ENCODE results near the gene ARHGAP42. TPM values are rescaled to one million over a fixed set of nuclear protein-coding genes. Genes with fewer than 3 reads are reported as not detected.

Gene ARHGAP42
- total and polyA plus RNA-seq, 2 of the 13 experiments (the other 11 are each of a cell fraction or from before 2014, with no cell fraction given), result 2.5 to 4.3 TPM

- TF ChIP-seq SPEN (CRISPR knock-in tag; IDR thresholded peaks at IDR 0.05; ENCODE audit: low read depth) (no peak), ZNF136 (CRISPR knock-in tag; IDR thresholded peaks at IDR 0.05; ENCODE audit: low read depth) (no peak)
Observed at GRCh38 chr11:100817620-100818019, 130.5 kb downstream of the ARHGAP42 start (continued).

DNA sequence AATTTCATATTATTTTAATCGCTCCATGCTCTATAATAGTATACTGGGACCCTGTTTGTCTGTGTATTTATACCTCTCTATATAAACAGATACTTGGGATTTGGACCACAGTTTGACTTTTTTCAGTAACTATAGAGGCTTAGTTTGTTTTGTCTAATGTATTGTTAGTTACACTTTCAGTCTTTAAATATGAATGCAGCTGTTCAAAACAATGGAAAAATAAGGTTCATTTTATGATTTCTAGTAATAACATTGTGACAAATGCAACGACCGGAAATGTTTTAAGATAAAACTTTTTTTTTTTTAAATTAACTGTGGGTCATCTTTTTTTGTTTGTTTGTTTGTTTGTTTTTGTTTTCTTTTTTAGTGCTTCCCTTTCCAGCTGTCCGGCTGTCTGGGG, 133.5 kb downstream of the ARHGAP42 start:
- Histone ChIP-seq H3K4me2 (ENCODE audit: low read depth, low read length) (no peak overlapping the region), H3K79me2 (ENCODE audit: insufficient read depth, low read length) (no peaks in the 10 kb centered on the region), H3K9me3 (ENCODE audit: low read length) (no peaks in the 10 kb centered on the region), H3K9ac (ENCODE audit: insufficient read depth, low read depth, low read length) (no peak overlapping the region), H3K27ac (ENCODE audit: extremely low read length, insufficient read depth, low read length) (no peak overlapping the region), H3K36me3 (replicated peaks in 1 of 2; ENCODE audit: control insufficient read depth in 1 of 2, insufficient read depth in 2 of 2, low read length in 2 of 2) (no peaks in the 10 kb centered on the region), H3K4me3 (replicated peaks in 1 of 3; ENCODE audit: insufficient read depth in 1 of 3, low read depth in 2 of 3, low read length in 3 of 3) (no peak overlapping the region), H4K20me1 (ENCODE audit: insufficient read depth, low read length) (no peaks in the 10 kb centered on the region), H3K27me3 (ENCODE audit: control insufficient read depth in 1 of 2, insufficient read depth in 2 of 2, low read length in 2 of 2) (no peaks in the 10 kb centered on the region), H2AFZ (ENCODE audit: low read length) (no peak overlapping the region), H3K4me1 (ENCODE audit: insufficient read depth, low read length) (no peaks in the 10 kb centered on the region)
- no peak for FAIRE-seq
- BruUV-seq (replicated peaks), result no TSS peak
- POLR2A ChIA-PET, result no interaction called here
- CTCF ChIA-PET (ENCODE audit: low intra/inter-chr PET ratio, low total read pairs), result no interaction called here
- no peak for ATAC-seq
- 79% methylated on average over 4 of the region's 4 CpGs for WGBS (ENCODE audit: low lambda C conversion rate)
- intact Hi-C loops (cut with micrococcal nuclease; ENCODE audit: unreplicated experiment), result no loop called here
- DNase-seq (ENCODE audit: low spot score), result no peak
- in situ Hi-C loops (cut with HindIII; ENCODE audit: extremely low pct_ligation_motif_present, low pct_unique_long_range_greater_than_20kb), result loop anchor here (10.0 kb wide), 1 partner anchor 136 kb away; the partner anchor contains the start of gene ARHGAP42
- TF ChIP-seq, protein P1, sequence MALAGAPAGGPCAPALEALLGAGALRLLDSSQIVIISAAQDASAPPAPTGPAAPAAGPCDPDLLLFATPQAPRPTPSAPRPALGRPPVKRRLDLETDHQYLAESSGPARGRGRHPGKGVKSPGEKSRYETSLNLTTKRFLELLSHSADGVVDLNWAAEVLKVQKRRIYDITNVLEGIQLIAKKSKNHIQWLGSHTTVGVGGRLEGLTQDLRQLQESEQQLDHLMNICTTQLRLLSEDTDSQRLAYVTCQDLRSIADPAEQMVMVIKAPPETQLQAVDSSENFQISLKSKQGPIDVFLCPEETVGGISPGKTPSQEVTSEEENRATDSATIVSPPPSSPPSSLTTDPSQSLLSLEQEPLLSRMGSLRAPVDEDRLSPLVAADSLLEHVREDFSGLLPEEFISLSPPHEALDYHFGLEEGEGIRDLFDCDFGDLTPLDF (CRISPR knock-in tag; IDR thresholded peaks at IDR 0.05), result no peak
- no peak for TF ChIP-seq TMF1 (CRISPR knock-in tag; IDR thresholded peaks at IDR 0.05; ENCODE audit: low read depth)
- TF ChIP-seq ZNF484 (CRISPR knock-in tag; IDR thresholded peaks at IDR 0.05; ENCODE audit: borderline replicate concordance, low read depth), result no peak
- TF ChIP-seq MTF1 (CRISPR knock-in tag; IDR thresholded peaks at IDR 0.05), result no peak
- TF ChIP-seq TBX3 (IDR thresholded peaks at IDR 0.05; ENCODE audit: borderline replicate concordance), result no peak
- no peak for TF ChIP-seq NFKBIZ (CRISPR knock-in tag; IDR thresholded peaks at IDR 0.05)
- TF ChIP-seq SAFB2 (CRISPR knock-in tag; IDR thresholded peaks at IDR 0.05; ENCODE audit: borderline replicate concordance, low read depth), result no peak
- TF ChIP-seq ZNF703 (CRISPR knock-in tag; IDR thresholded peaks at IDR 0.05; ENCODE audit: borderline replicate concordance), result no peak
- no peak for TF ChIP-seq ZNF781 (CRISPR knock-in tag; IDR thresholded peaks at IDR 0.05; ENCODE audit: borderline replicate concordance, not compliant biosample characterization)
- TF ChIP-seq ZNF317 (CRISPR knock-in tag; IDR thresholded peaks at IDR 0.05), result no peak
- no peak for TF ChIP-seq ZNF18 (CRISPR knock-in tag; IDR thresholded peaks at IDR 0.05; ENCODE audit: insufficient replicate concordance)
- TF ChIP-seq, protein P2, sequence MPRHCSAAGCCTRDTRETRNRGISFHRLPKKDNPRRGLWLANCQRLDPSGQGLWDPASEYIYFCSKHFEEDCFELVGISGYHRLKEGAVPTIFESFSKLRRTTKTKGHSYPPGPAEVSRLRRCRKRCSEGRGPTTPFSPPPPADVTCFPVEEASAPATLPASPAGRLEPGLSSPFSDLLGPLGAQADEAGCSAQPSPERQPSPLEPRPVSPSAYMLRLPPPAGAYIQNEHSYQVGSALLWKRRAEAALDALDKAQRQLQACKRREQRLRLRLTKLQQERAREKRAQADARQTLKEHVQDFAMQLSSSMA (CRISPR knock-in tag; IDR thresholded peaks at IDR 0.05), result no peak
- no peak for TF ChIP-seq SKIL (CRISPR knock-in tag; IDR thresholded peaks at IDR 0.05; ENCODE audit: borderline replicate concordance)
- TF ChIP-seq CHCHD3 (CRISPR knock-in tag; IDR thresholded peaks at IDR 0.05), result no peak
- TF ChIP-seq BHLHE40 (IDR thresholded peaks at IDR 0.05; ENCODE audit: low read length), result no peak
- TF ChIP-seq ZNF264 (CRISPR knock-in tag; IDR thresholded peaks at IDR 0.05), result no peak

Measured in HepG2 (cell line).